ENCODE data around the gene NREP.

NREP gene

DNA sequence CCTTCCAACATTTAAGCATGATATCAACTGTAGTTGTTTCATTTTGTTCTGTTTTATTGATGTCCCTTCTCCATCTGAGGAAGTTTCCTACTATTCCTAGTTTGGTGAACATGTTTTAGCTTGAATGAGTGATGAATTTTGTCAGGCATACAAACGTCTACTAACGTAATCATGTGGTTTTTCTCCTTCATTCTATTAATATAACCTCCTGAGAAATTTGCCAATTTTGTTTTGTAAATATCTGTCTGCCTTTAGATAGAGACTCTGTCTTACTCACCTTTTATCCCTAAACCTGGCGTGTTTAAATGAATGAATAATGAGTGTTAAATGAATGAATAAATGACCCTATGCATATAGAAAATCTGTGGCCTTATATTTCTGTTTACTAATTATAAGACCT lies 26.5 kb upstream of the NREP start:
- Histone ChIP-seq H3K4me1 (ENCODE audit: control insufficient read depth, insufficient read depth, low read length) (no peaks in the 10 kb centered on the region), H3K9me3 (ENCODE audit: control insufficient read depth, low read length) (no peaks in the 10 kb centered on the region), H3K27me3 (ENCODE audit: control insufficient read depth, insufficient read depth, low read length, poor library complexity, severe bottlenecking) (no peaks in the 10 kb centered on the region), H3K36me3 (ENCODE audit: control insufficient read depth, insufficient read depth, low read length) (no peaks in the 10 kb centered on the region), H3K27ac (ENCODE audit: insufficient read depth, low read depth, low read length, poor library complexity, severe bottlenecking) (no peak overlapping the region), H3K4me3 (ENCODE audit: insufficient read depth, low read depth, low read length) (no peak overlapping the region)
- WGBS, 2 experiments: 92% methylated on average over 2 of the region's 3 CpGs; no CpG with 5 or more reads in 1 of the 2 experiments

DNA sequence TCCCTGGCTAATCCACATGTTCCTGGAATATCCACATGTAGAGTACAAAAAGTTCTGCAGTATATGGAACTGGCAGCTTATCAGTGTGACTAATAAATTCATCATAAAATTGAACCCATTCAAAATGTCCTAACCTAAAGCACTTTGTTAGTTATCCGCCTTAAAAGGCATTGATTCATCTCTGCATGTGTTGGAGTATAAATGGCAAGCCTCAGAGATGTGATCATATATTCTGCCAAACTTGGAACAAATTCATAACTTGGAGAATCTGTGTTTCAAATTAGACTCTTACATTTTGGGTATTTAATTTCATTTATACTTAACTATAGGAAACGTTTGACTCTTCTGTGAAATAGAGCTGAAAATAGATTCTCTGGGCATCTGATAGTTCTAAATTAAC lies 25.2 kb upstream of the NREP start:
- Histone ChIP-seq H3K27me3 (ENCODE audit: control insufficient read depth, insufficient read depth, low read length, poor library complexity, severe bottlenecking) (no peaks in the 10 kb centered on the region), H3K36me3 (ENCODE audit: control insufficient read depth, insufficient read depth, low read length) (no peaks in the 10 kb centered on the region), H3K9me3 (ENCODE audit: control insufficient read depth, low read length) (no peaks in the 10 kb centered on the region), H3K27ac (ENCODE audit: insufficient read depth, low read depth, low read length, poor library complexity, severe bottlenecking) (no peak overlapping the region), H3K4me1 (ENCODE audit: control insufficient read depth, insufficient read depth, low read length) (no peaks in the 10 kb centered on the region), H3K4me3 (ENCODE audit: insufficient read depth, low read depth, low read length) (no peak overlapping the region)
- 87 to 100% methylated on average over 1 to 2 of the region's 2 CpGs for WGBS, 2 experiments

DNA sequence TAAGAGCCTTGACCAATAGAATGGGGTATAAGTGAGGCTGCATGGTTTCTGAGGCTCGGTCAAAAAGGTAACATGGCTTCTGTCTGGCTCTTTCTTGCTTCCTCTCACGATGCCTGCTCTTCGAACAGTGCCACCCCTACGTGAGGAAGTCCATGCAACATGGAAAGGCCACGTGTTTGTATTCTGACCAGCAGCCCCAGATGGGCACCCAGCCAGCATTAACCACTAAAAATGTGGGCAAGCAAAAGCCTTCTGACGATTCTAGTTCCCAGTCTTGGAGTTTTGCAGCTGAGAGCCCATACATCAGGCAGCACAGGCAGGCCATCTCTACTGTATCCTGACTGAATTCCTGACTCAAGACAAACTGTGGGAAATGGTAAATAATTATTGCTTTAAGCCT lies 24.2 kb upstream of the NREP start:
- Histone ChIP-seq H3K4me3 (ENCODE audit: insufficient read depth, low read depth, low read length) (no peak overlapping the region), H3K4me1 (ENCODE audit: control insufficient read depth, insufficient read depth, low read length) (no peaks in the 10 kb centered on the region), H3K27ac (ENCODE audit: insufficient read depth, low read depth, low read length, poor library complexity, severe bottlenecking) (no peak overlapping the region), H3K27me3 (ENCODE audit: control insufficient read depth, insufficient read depth, low read length, poor library complexity, severe bottlenecking) (no peaks in the 10 kb centered on the region), H3K36me3 (ENCODE audit: control insufficient read depth, insufficient read depth, low read length) (no peaks in the 10 kb centered on the region), H3K9me3 (ENCODE audit: control insufficient read depth, low read length) (no peaks in the 10 kb centered on the region)
- 90 to 93% methylated on average over 6 of the region's 6 CpGs for WGBS, 2 experiments

GRCh38 chr5:111779922-111780292 lies 22.9 kb upstream of the NREP start:
- no peaks in the 10 kb centered on the region for H3K9me3 ChIP-seq (ENCODE audit: control insufficient read depth, low read length)
- H3K4me1 ChIP-seq (ENCODE audit: control insufficient read depth, insufficient read depth, low read length): peaks cover 4% of the 10 kb centered on the region
- WGBS, 2 experiments: 77% methylated on average over 4 of the region's 4 CpGs
- no peaks in the 10 kb centered on the region for H3K36me3 ChIP-seq (ENCODE audit: control insufficient read depth, insufficient read depth, low read length)
- no peak overlapping the region for H3K27ac ChIP-seq (ENCODE audit: insufficient read depth, low read depth, low read length, poor library complexity, severe bottlenecking)
- H3K4me3 ChIP-seq (ENCODE audit: insufficient read depth, low read depth, low read length): no peak overlapping the region
- no peaks in the 10 kb centered on the region for H3K27me3 ChIP-seq (ENCODE audit: control insufficient read depth, insufficient read depth, low read length, poor library complexity, severe bottlenecking)

DNA sequence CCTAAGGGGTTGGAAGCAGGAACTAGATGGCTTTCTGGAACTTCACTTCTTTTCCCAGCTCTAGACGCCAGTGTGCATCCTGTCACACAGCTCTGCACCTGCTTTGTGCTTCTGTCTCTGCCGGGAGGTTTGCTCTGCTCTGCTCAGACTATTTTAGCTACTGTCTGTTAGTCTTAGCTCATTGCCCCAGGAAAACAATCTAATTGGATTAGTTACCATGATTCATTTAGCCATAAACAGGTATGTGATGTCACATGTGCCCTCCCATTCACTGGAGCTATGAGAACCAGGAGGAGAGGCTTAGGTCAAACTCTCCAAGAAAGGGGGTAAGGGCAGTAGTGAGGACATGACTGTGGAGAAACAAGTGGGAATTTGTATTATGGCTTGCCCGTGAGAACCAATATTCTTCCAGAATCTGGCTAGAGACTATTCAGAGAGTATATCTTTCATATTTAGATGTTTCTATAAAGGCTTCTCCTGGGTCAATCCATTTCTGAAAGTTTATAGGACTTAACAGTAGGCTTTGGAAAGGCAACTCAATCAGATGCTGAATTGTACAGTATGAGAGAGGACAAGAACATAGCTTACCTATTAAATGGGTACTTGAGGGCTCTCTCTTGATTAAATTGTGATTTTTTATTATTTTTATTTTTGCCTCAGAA lies 22.4 kb upstream of the NREP start:
- WGBS, 2 experiments: 92 to 95% methylated on average over 3 of the region's 3 CpGs

GRCh38 chr5:111776913-111777781 lies 20.2 kb upstream of the NREP start:
- no peaks in the 10 kb centered on the region for H3K36me3 ChIP-seq (ENCODE audit: control insufficient read depth, insufficient read depth, low read length)
- H3K27me3 ChIP-seq (ENCODE audit: control insufficient read depth, insufficient read depth, low read length, poor library complexity, severe bottlenecking): no peaks in the 10 kb centered on the region
- H3K4me3 ChIP-seq (ENCODE audit: insufficient read depth, low read depth, low read length): no peak overlapping the region
- no peaks in the 10 kb centered on the region for H3K9me3 ChIP-seq (ENCODE audit: control insufficient read depth, low read length)
- 77 to 81% methylated on average over 5 to 6 of the region's 6 CpGs for WGBS, 2 experiments
- H3K4me1 ChIP-seq (ENCODE audit: control insufficient read depth, insufficient read depth, low read length): peaks cover 14% of the 10 kb centered on the region
- no peak overlapping the region for H3K27ac ChIP-seq (ENCODE audit: insufficient read depth, low read depth, low read length, poor library complexity, severe bottlenecking)

More for the DNA sequence above, 22.4 kb upstream of the NREP start:
- Histone ChIP-seq H3K4me1 (ENCODE audit: control insufficient read depth, insufficient read depth, low read length) (peaks cover 9% of the 10 kb centered on the region), H3K4me3 (ENCODE audit: insufficient read depth, low read depth, low read length) (no peak overlapping the region), H3K36me3 (ENCODE audit: control insufficient read depth, insufficient read depth, low read length) (no peaks in the 10 kb centered on the region), H3K27me3 (ENCODE audit: control insufficient read depth, insufficient read depth, low read length, poor library complexity, severe bottlenecking) (no peaks in the 10 kb centered on the region), H3K9me3 (ENCODE audit: control insufficient read depth, low read length) (no peaks in the 10 kb centered on the region), H3K27ac (ENCODE audit: insufficient read depth, low read depth, low read length, poor library complexity, severe bottlenecking) (no peak overlapping the region)

DNA sequence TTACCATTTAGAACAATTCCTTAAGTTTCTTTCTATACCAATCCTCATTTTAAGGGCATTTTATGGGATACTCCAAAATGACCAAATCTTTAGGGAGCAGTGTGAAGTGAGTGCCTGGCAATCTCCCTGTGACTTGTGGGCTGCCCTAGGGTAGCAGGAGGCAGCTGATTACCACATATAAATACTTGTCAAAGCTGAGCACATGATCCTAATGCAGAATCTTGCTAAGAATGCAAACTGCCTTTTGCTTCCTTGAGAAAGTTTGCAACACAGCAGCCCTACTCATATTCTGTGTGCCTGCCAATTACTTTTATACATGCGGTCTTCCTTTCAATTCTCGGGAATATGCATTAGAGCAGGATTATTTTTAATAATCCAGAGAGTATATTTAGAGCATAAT lies 18.2 kb upstream of the NREP start:
- Histone ChIP-seq H3K4me3 (ENCODE audit: insufficient read depth, low read depth, low read length) (no peak overlapping the region), H3K36me3 (ENCODE audit: control insufficient read depth, insufficient read depth, low read length) (no peaks in the 10 kb centered on the region), H3K4me1 (ENCODE audit: control insufficient read depth, insufficient read depth, low read length) (peaks cover 14% of the 10 kb centered on the region), H3K9me3 (ENCODE audit: control insufficient read depth, low read length) (no peaks in the 10 kb centered on the region), H3K27me3 (ENCODE audit: control insufficient read depth, insufficient read depth, low read length, poor library complexity, severe bottlenecking) (no peaks in the 10 kb centered on the region), H3K27ac (ENCODE audit: insufficient read depth, low read depth, low read length, poor library complexity, severe bottlenecking) (no peak overlapping the region)
- WGBS, 2 experiments: 83 to 100% methylated on average over 1 of the region's 2 CpGs

DNA sequence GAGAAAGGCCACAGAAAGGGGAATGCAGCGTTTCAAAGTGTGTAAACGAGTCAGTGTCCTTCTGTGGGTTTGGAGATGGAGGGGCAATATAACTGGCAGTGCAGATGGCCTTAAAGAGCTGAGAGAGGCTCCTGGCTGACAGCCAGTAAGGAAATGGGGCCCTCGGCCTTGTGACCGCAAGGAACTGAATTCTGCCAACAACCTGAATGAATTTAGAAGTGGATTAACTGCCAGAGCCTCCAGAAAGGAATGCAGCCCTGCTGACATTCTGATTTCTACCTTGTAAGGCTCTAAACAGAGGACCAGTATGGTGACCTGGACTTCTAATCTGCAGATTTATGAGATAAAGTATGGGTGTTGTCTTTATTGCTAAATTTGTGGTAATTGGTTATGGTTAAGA lies 17.5 kb upstream of the NREP start:
- 36 to 37% methylated on average over 4 of the region's 4 CpGs for WGBS, 2 experiments

GRCh38 chr5:111772456-111773122 lies 15.6 kb upstream of the NREP start:
- no peaks in the 10 kb centered on the region for H3K27me3 ChIP-seq (ENCODE audit: control insufficient read depth, insufficient read depth, low read length, poor library complexity, severe bottlenecking)
- 61 to 64% methylated on average over 5 of the region's 6 CpGs for WGBS, 2 experiments
- no peaks in the 10 kb centered on the region for H3K36me3 ChIP-seq (ENCODE audit: control insufficient read depth, insufficient read depth, low read length)
- H3K27ac ChIP-seq (ENCODE audit: insufficient read depth, low read depth, low read length, poor library complexity, severe bottlenecking): no peak overlapping the region
- no peaks in the 10 kb centered on the region for H3K9me3 ChIP-seq (ENCODE audit: control insufficient read depth, low read length)
- H3K4me1 ChIP-seq (ENCODE audit: control insufficient read depth, insufficient read depth, low read length): peaks cover 14% of the 10 kb centered on the region
- no peak overlapping the region for H3K4me3 ChIP-seq (ENCODE audit: insufficient read depth, low read depth, low read length)

More for the DNA sequence above, 17.5 kb upstream of the NREP start:
- no peak overlapping the region for H3K4me3 ChIP-seq (ENCODE audit: insufficient read depth, low read depth, low read length)
- H3K27ac ChIP-seq (ENCODE audit: insufficient read depth, low read depth, low read length, poor library complexity, severe bottlenecking): peak overlapping the region; percentile 44
- peaks cover 14% of the 10 kb centered on the region for H3K4me1 ChIP-seq (ENCODE audit: control insufficient read depth, insufficient read depth, low read length)
- no peaks in the 10 kb centered on the region for H3K36me3 ChIP-seq (ENCODE audit: control insufficient read depth, insufficient read depth, low read length)
- no peaks in the 10 kb centered on the region for H3K27me3 ChIP-seq (ENCODE audit: control insufficient read depth, insufficient read depth, low read length, poor library complexity, severe bottlenecking)
- no peaks in the 10 kb centered on the region for H3K9me3 ChIP-seq (ENCODE audit: control insufficient read depth, low read length)

DNA sequence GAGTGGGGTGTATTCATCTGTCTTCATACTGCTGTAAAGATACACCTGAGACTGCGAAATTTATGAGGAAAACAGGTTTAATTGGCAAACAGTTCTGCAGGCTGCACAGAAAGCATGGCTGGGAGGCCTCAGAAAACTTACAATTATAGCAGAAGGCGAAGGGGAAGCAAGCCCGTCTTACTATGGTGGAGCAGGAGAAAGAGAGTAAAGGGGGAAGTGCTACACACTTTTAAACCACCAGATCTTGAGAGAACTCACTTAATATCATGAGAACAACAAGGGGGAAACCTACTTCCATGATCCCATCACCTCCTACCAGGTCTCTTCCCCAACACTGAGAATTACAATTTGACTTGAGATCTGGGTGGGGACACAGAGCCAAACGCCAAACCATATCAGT lies 12.5 kb upstream of the NREP start:
- no peaks in the 10 kb centered on the region for H3K36me3 ChIP-seq (ENCODE audit: control insufficient read depth, insufficient read depth, low read length)

More for the DNA sequence above, 12.5 kb upstream of the NREP start:
- 89 to 90% methylated on average over 4 of the region's 4 CpGs for WGBS, 2 experiments
- H3K27me3 ChIP-seq (ENCODE audit: control insufficient read depth, insufficient read depth, low read length, poor library complexity, severe bottlenecking): no peaks in the 10 kb centered on the region
- H3K4me3 ChIP-seq (ENCODE audit: insufficient read depth, low read depth, low read length): no peak overlapping the region
- no peaks in the 10 kb centered on the region for H3K9me3 ChIP-seq (ENCODE audit: control insufficient read depth, low read length)
- peaks cover 6% of the 10 kb centered on the region for H3K4me1 ChIP-seq (ENCODE audit: control insufficient read depth, insufficient read depth, low read length)
- H3K27ac ChIP-seq (ENCODE audit: insufficient read depth, low read depth, low read length, poor library complexity, severe bottlenecking): no peak overlapping the region

Data from ectodermal cell (in vitro differentiated cells).